Sigmoid colon (tissue), 7 donors: Measurements from ENCODE around the gene HPCAL1. TPM values are rescaled to one million over a fixed set of nuclear protein-coding genes. Genes with fewer than 3 reads are reported as not detected.

Experiments used
- DNase-seq: peaks from one replicate; pipeline ENCODE4 v3.0.0-alpha.2; 2019
- H3K27ac ChIP-seq, 4 donors: fragments of 200-600 bp; sonication (generic); one replicate each; pipeline ENCODE4 v1.5.1; 2016 to 2019; ENCODE audit warnings: mild to moderate bottlenecking in 1 of 4
- H3K27me3 ChIP-seq, 3 donors: fragments of 200-600 bp; sonication (generic); one replicate each; pipeline ENCODE4 v1.5.1; 2019; ENCODE audit warnings: mild to moderate bottlenecking in 1 of 3
- H3K36me3 ChIP-seq, 4 donors: fragments of 200-600 bp; sonication (generic); one replicate each; pipeline ENCODE4 v1.5.1; 2016 to 2019
- H3K4me1 ChIP-seq, 4 donors: fragments of 200-600 bp; sonication (generic); one replicate each; pipeline ENCODE4 v1.5.1; 2017 to 2019
- H3K4me3 ChIP-seq, 4 donors: fragments of 200-600 bp; sonication (generic); one replicate each; pipeline ENCODE4 v1.5.1; 2017 to 2019; ENCODE audit warnings: mild to moderate bottlenecking in 2 of 4, moderate library complexity in 1 of 4
- H3K9me3 ChIP-seq, 4 donors: fragments of 200-600 bp in 3 of 4; sonication (generic) in 3 of 4; one replicate each; pipeline versions ENCODE4 v1.5.1 to v1.6.1; 2013 to 2019
- CTCF ChIP-seq, 4 experiments: fragments of 450-650 bp in 3 of 4; fragments of 200-600 bp in 1 of 4; IDR thresholded peaks; one replicate each; pipeline ENCODE4 v1.5.1; 2016 to 2019; ENCODE audit warnings: antibody characterized with exemption in 4 of 4, mild to moderate bottlenecking in 3 of 4, moderate library complexity in 2 of 4
- EP300 ChIP-seq, 4 donors: sonication (generic); formaldehyde crosslinking; IDR thresholded peaks; one replicate each; pipeline ENCODE4 v1.6.1; 2017; ENCODE audit warnings: antibody characterized with exemption in 4 of 4
- POLR2A ChIP-seq, 2 donors: fragments of 450-650 bp; IDR thresholded peaks; one replicate each; pipeline ENCODE4 v1.6.1; 2016; ENCODE audit warnings: antibody characterized with exemption in 2 of 2, mild to moderate bottlenecking in 2 of 2, moderate library complexity in 2 of 2
- POLR2AphosphoS5 ChIP-seq, 4 donors: sonication (generic); formaldehyde crosslinking; IDR thresholded peaks; one replicate each; pipeline ENCODE4 v1.6.1; 2017; ENCODE audit warnings: antibody characterized with exemption in 4 of 4
- WGBS, 2 donors: extraction: QIAGEN DNeasy Blood & Tissue Kit; methylation state at CpG; one replicate each; pipeline ENCODE4 v1.1.7; 2013; 5-methylcytosine and 5-hydroxymethylcytosine counted together
- intact Hi-C: fragments of 100-400 bp; cut with DNase I; formaldehyde crosslinking; loops from one replicate; pipeline ENCODE4 v1.15.1; 2023
- polyA plus RNA-seq, 3 donors: library from polyadenylated mRNA; stranded (reverse); fragments of 200-250 nt; gene quantifications; one replicate each; pipeline ENCODE4 v1.2.3, GENCODE V29; 2013
- total RNA-seq, 4 donors: library from RNA; depleted of rRNA; stranded (reverse); fragments of >200 nt; gene quantifications; one replicate each; pipeline ENCODE4 v1.1.0, GENCODE V29; 2016
- donor health status: healthy with polysubstance abuse.
- donor health status: Bipolar disorder and iron deficiency.
- donor health status: healthy.

The HPCAL1 gene
- total and polyA plus RNA-seq, 7 donors: 27.7 to 115 (median 46.0) TPM

GRCh38 chr2:10404324-10405143, 101.8 kb downstream of the HPCAL1 start:
- Histone ChIP-seq H3K4me3 (peak overlapping the region in 1 of 4 donors; percentile 18), H3K27me3 (no peaks in the 10 kb centered on the region), H3K36me3 (no peaks in the 10 kb centered on the region), H3K9me3 (no peaks in the 10 kb centered on the region), H3K27ac (peak overlapping the region; percentile 83 to 92 (median 86)), H3K4me1 (peaks cover 0 to 84% (median 78%) of the 10 kb centered on the region in 4 donors)
- intact Hi-C loops: loop anchor here (5.0 kb wide), 3 partner anchors 43 to 132 kb away; partner anchors contain the start of gene ODC1
- TF ChIP-seq POLR2A (IDR thresholded peaks at IDR 0.05) (no peak), EP300 (IDR thresholded peaks at IDR 0.05) (peak in 1 of 4 donors; percentile 36), CTCF (IDR thresholded peaks at IDR 0.05) (no peak), POLR2AphosphoS5 (IDR thresholded peaks at IDR 0.05) (peak in 2 of 4 donors; percentile 28 to 61)
- 89 to 93% methylated on average over 20 of the region's 20 CpGs for WGBS, 2 donors
- peak; percentile 85 for DNase-seq

GRCh38 chr2:10405448-10405847, 102.7 kb downstream of the HPCAL1 start:
- H3K27ac ChIP-seq: peak overlapping the region; percentile 83 to 92 (median 86)
- peak overlapping the region in 1 of 4 donors; percentile 18 for H3K4me3 ChIP-seq
- intact Hi-C loops: loop anchor here (5.0 kb wide), 3 partner anchors 42 to 133 kb away; partner anchors contain the start of gene ODC1
- peak in 2 of 4 donors; percentile 79 to 90 for TF ChIP-seq EP300 (IDR thresholded peaks at IDR 0.05)
- TF ChIP-seq POLR2A (IDR thresholded peaks at IDR 0.05): no peak
- no peak for TF ChIP-seq CTCF (IDR thresholded peaks at IDR 0.05)
- TF ChIP-seq POLR2AphosphoS5 (IDR thresholded peaks at IDR 0.05): peak; percentile 44 to 77 (median 69)
- H3K36me3 ChIP-seq: no peaks in the 10 kb centered on the region
- no peaks in the 10 kb centered on the region for H3K27me3 ChIP-seq
- WGBS, 2 donors: 86 to 93% methylated on average over 13 of the region's 13 CpGs
- no peaks in the 10 kb centered on the region for H3K9me3 ChIP-seq
- peak; percentile 95 for DNase-seq
- H3K4me1 ChIP-seq: peaks cover 0 to 85% (median 78%) of the 10 kb centered on the region in 4 donors

GRCh38 chr2:10406016-10406415, 103.3 kb downstream of the HPCAL1 start:
- Histone ChIP-seq H3K4me1 (peaks cover 0 to 86% (median 75%) of the 10 kb centered on the region in 4 donors), H3K4me3 (no peak overlapping the region)

More at GRCh38 chr2:10406016-10406415, 103.3 kb downstream of the HPCAL1 start:
- 88 to 89% methylated on average over 10 of the region's 10 CpGs for WGBS, 2 donors
- H3K27ac ChIP-seq: peak overlapping the region; percentile 83 to 92 (median 86)
- TF ChIP-seq POLR2A (IDR thresholded peaks at IDR 0.05) (no peak), POLR2AphosphoS5 (IDR thresholded peaks at IDR 0.05) (peak in 2 of 4 donors; percentile 9 to 12), CTCF (IDR thresholded peaks at IDR 0.05) (no peak), EP300 (IDR thresholded peaks at IDR 0.05) (peak in 3 of 4 donors; percentile 3 to 79 (median 24))
- H3K27me3 ChIP-seq: no peaks in the 10 kb centered on the region
- no peaks in the 10 kb centered on the region for H3K36me3 ChIP-seq
- DNase-seq: no peak
- intact Hi-C loops: loop anchor here (5.0 kb wide), 3 partner anchors 41 to 134 kb away; partner anchors contain the start of gene ODC1
- no peaks in the 10 kb centered on the region for H3K9me3 ChIP-seq
